Erythroblast (primary cell): ENCODE data around the gene CRACDL.

ENCODE experiments used
- GATA1 ChIP-seq: IDR thresholded peaks from 2 replicates; pipeline ENCODE4 v1.6.1; 2011; ENCODE audit warnings: low read depth, mild to moderate bottlenecking, control low read depth, low read length, moderate library complexity
- POLR2A ChIP-seq: IDR thresholded peaks from 2 replicates; pipeline ENCODE4 v1.6.1; 2011; ENCODE audit warnings: mild to moderate bottlenecking, low read length

DNA sequence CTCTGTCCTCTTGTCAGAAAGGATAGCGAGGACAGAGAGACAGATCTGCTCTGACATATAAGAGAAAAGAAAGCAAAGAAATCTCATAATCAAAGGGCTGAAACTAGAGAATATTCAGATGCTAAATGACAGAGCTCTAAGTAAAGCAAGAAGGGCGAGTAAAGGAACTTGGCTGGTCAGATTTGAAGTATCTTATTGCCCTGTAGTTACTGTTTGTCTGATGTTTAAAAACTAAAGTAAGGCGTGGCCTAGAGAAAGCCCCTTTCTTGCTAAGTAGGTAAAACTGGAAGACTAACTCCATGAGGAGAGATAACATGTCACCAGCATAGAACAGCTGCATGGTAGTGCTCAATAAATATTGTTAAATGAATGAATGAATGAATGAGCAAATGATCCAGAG lies 70.0 kb downstream of the CRACDL start:
- no peak for TF ChIP-seq POLR2A
- no peak for TF ChIP-seq GATA1
